HepG2 (cell line): ENCODE results near the gene TBC1D16. TPM values are rescaled to one million over a fixed set of nuclear protein-coding genes. Genes with fewer than 3 reads are reported as not detected.

Experiments
- BORCS8-MEF2B ChIP-seq: sonication (generic); formaldehyde crosslinking; IDR thresholded peaks from 2 replicates; pipeline ENCODE4 v1.8.0; 2022; ENCODE audit warnings: mild to moderate bottlenecking, missing genetic modification reagents
- CSRNP2 ChIP-seq: sonication (generic); formaldehyde crosslinking; conservative IDR thresholded peaks from 2 replicates; pipeline ENCODE4 v1.8.0; 2022; ENCODE audit warnings: low read depth, missing genetic modification reagents
- KDM3A ChIP-seq: IDR thresholded peaks from 2 replicates; pipeline ENCODE4 v1.6.1; 2018; ENCODE audit warnings: low read depth, missing compliant biosample characterization
- MTF2 ChIP-seq: sonication (generic); formaldehyde crosslinking; IDR thresholded peaks from 2 replicates; pipeline ENCODE4 v1.5.0; 2020; ENCODE audit warnings: missing genetic modification reagents, borderline replicate concordance
- NFIB ChIP-seq: sonication (generic); formaldehyde crosslinking; IDR thresholded peaks from 2 replicates; pipeline ENCODE4 v1.9.0; 2021; ENCODE audit warnings: missing genetic modification reagents, mild to moderate bottlenecking, borderline replicate concordance
- NFKB2 ChIP-seq: sonication (generic); formaldehyde crosslinking; IDR thresholded peaks from 2 replicates; pipeline ENCODE4 v1.4.0; 2020; ENCODE audit warnings: missing genetic modification reagents, borderline replicate concordance
- NR1H2 ChIP-seq: sonication (generic); formaldehyde crosslinking; IDR thresholded peaks from 2 replicates; pipeline ENCODE4 v1.8.1; 2022; ENCODE audit warnings: low read depth, missing genetic modification reagents, borderline replicate concordance
- PHF20 ChIP-seq: sonication (generic); formaldehyde crosslinking; IDR thresholded peaks from 2 replicates; pipeline ENCODE4 v1.5.0; 2020; ENCODE audit warnings: mild to moderate bottlenecking, missing genetic modification reagents
- SIX4 ChIP-seq: sonication (generic); formaldehyde crosslinking; IDR thresholded peaks from 2 replicates; pipeline ENCODE4 v1.4.0; 2020; ENCODE audit warnings: missing genetic modification reagents
- SMAD1 ChIP-seq: sonication (generic); formaldehyde crosslinking; IDR thresholded peaks from 2 replicates; pipeline ENCODE4 v1.4.0; 2020; ENCODE audit warnings: missing genetic modification reagents, low read depth, mild to moderate bottlenecking, borderline replicate concordance
- SP2 ChIP-seq: sonication (generic); formaldehyde crosslinking; IDR thresholded peaks from 2 replicates; pipeline ENCODE4 v1.5.1; 2020; ENCODE audit warnings: mild to moderate bottlenecking, missing genetic modification reagents
- TCF7 ChIP-seq: sonication (generic); IDR thresholded peaks from 2 replicates; pipeline ENCODE4 v1.6.1; 2016; ENCODE audit warnings: antibody characterized with exemption, low read depth
- U2AF1 ChIP-seq: fragments of 200-400 bp; formaldehyde crosslinking; optimal IDR thresholded peaks from 2 replicates; pipeline ENCODE3; 2017; ENCODE audit warnings: mild to moderate bottlenecking, low read depth, low read length
- ZBTB4 ChIP-seq: sonication (generic); formaldehyde crosslinking; IDR thresholded peaks from 2 replicates; pipeline ENCODE4 v1.4.0; 2020; ENCODE audit warnings: missing genetic modification reagents, mild to moderate bottlenecking, borderline replicate concordance
- ZBTB43 ChIP-seq: sonication (generic); formaldehyde crosslinking; conservative IDR thresholded peaks from 2 replicates; pipeline ENCODE4 v1.4.0; 2020; ENCODE audit warnings: missing genetic modification reagents
- ZNF530 ChIP-seq: sonication (generic); formaldehyde crosslinking; IDR thresholded peaks from 2 replicates; pipeline ENCODE4 v1.5.0; 2020; ENCODE audit warnings: low read depth, mild to moderate bottlenecking, missing genetic modification reagents
- ZNF546 ChIP-seq: sonication (generic); formaldehyde crosslinking; conservative IDR thresholded peaks from 2 replicates; pipeline ENCODE4 v1.8.1; 2023; ENCODE audit warnings: mild to moderate bottlenecking, missing genetic modification reagents
- ZNF670 ChIP-seq: sonication (generic); formaldehyde crosslinking; IDR thresholded peaks from 2 replicates; pipeline ENCODE4 v1.8.0; 2022; ENCODE audit warnings: mild to moderate bottlenecking, missing genetic modification reagents, borderline replicate concordance
- ZNF678 ChIP-seq: sonication (generic); formaldehyde crosslinking; IDR thresholded peaks from 2 replicates; pipeline ENCODE4 v1.4.0; 2020; ENCODE audit warnings: mild to moderate bottlenecking, missing genetic modification reagents
- ZSCAN29 ChIP-seq: sonication (generic); formaldehyde crosslinking; conservative IDR thresholded peaks from 2 replicates; pipeline ENCODE4 v1.4.0; 2020; ENCODE audit warnings: mild to moderate bottlenecking, missing genetic modification reagents
- polyA plus RNA-seq, 8 experiments: library from polyadenylated mRNA; depleted of rRNA in 3 of 8; stranded (reverse) in 7 of 8; unstranded in 1 of 8; fragments of >200 nt; fragmentation: Illumina TruSeq in 4 of 8; extraction: Trizol in 4 of 8; gene quantifications; 2 replicates each; pipeline versions ENCODE4 v1.2.1 to v1.2.3, GENCODE V29; 2011 to 2016; ENCODE audit warnings: low read depth in 4 of 8, missing spikeins in 1 of 8, mixed read lengths in 1 of 8; ENCODE audit not compliant: insufficient read depth in 1 of 8
- total RNA-seq, 5 experiments: library from RNA; depleted of rRNA; stranded (reverse); fragments of >200 nt; fragmentation: Illumina TruSeq; extraction: Trizol; gene quantifications; 2 replicates each; pipeline ENCODE4 v1.2.3, GENCODE V29; 2016; ENCODE audit warnings: low read depth in 1 of 5
- TF ChIP-seq, protein P1 (sequence below), 2 experiments: sonication (generic) in 1 of 2; formaldehyde crosslinking in 1 of 2; IDR thresholded peaks; 2 replicates each; pipeline versions ENCODE4 v1.5.1 to v1.6.1; 2011 to 2020; ENCODE audit warnings: borderline replicate concordance in 1 of 2, low read depth in 1 of 2, low read length in 1 of 2, mild to moderate bottlenecking in 1 of 2, missing genetic modification reagents in 1 of 2, moderate library complexity in 1 of 2

TBC1D16 gene
- total and polyA plus RNA-seq, 2 of the 13 experiments (the other 11 are each of a cell fraction or from before 2014, with no cell fraction given), result 14.9 to 24.9 TPM

GRCh38 chr17:80018917-80019651 lies 16.6 kb downstream of the TBC1D16 start (continued):
- TF ChIP-seq ZBTB43 (CRISPR knock-in tag), result no peak
- TF ChIP-seq NFKB2 (CRISPR knock-in tag), result peak; percentile 96
- peak; percentile 88 for TF ChIP-seq BORCS8-MEF2B
- 0 out of 2 replicates have a peak, but pooled peaks have one; percentile 36 for TF ChIP-seq ZNF530
- no peak for TF ChIP-seq ZNF546 (CRISPR knock-in tag)
- no peak for TF ChIP-seq PHF20
- TF ChIP-seq ZNF670 (CRISPR knock-in tag), result no peak
- no peak for TF ChIP-seq CSRNP2 (CRISPR knock-in tag)
- TF ChIP-seq SP2 (CRISPR knock-in tag), result no peak
- no peak for TF ChIP-seq NR1H2 (CRISPR knock-in tag)
- TF ChIP-seq U2AF1, result no peak
- TF ChIP-seq ZNF678 (CRISPR knock-in tag), result peak; percentile 89; the same call in 1 of the 2 replicates
- TF ChIP-seq SIX4 (CRISPR knock-in tag), result no peak
- no peak for TF ChIP-seq TCF7
- TF ChIP-seq MTF2 (CRISPR knock-in tag), result no peak
- no peak for TF ChIP-seq NFIB
- TF ChIP-seq SMAD1 (CRISPR knock-in tag), result 0 out of 2 replicates have a peak, but pooled peaks have one; percentile 14
- TF ChIP-seq, protein P1, sequence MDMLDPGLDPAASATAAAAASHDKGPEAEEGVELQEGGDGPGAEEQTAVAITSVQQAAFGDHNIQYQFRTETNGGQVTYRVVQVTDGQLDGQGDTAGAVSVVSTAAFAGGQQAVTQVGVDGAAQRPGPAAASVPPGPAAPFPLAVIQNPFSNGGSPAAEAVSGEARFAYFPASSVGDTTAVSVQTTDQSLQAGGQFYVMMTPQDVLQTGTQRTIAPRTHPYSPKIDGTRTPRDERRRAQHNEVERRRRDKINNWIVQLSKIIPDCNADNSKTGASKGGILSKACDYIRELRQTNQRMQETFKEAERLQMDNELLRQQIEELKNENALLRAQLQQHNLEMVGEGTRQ (IDR thresholded peaks at IDR 0.05; ENCODE audit: low read depth, low read length), result no peak
- TF ChIP-seq, protein P1 (CRISPR knock-in tag; IDR thresholded peaks at IDR 0.05; ENCODE audit: borderline replicate concordance), result no peak; the same call in 1 of the 2 replicates
- TF ChIP-seq ZSCAN29 (CRISPR knock-in tag), result no peak; the same call in 1 of the 2 replicates
- peak; percentile 46; the same call in 1 of the 2 replicates for TF ChIP-seq ZBTB4 (CRISPR knock-in tag)
- TF ChIP-seq KDM3A, result no peak
